HG02885 (cell line): Measurements from ENCODE around the gene IRGC.
A peak's percentile ranks its signal among the peaks of the same experiment; 100 is the strongest.
"Not testable (repeated sequence)": the region's sequence is repeated elsewhere in the genome, so short reads cannot be mapped to it uniquely, and the experiment has no call there.

Experiments
- ATAC-seq: cut with Tn5 transposase; IDR thresholded peaks from one replicate; pipeline ENCODE4 v1.9.1; 2021; ENCODE audit warnings: mild to moderate bottlenecking; ENCODE audit not compliant: unreplicated experiment, poor library complexity

Gene IRGC

DNA sequence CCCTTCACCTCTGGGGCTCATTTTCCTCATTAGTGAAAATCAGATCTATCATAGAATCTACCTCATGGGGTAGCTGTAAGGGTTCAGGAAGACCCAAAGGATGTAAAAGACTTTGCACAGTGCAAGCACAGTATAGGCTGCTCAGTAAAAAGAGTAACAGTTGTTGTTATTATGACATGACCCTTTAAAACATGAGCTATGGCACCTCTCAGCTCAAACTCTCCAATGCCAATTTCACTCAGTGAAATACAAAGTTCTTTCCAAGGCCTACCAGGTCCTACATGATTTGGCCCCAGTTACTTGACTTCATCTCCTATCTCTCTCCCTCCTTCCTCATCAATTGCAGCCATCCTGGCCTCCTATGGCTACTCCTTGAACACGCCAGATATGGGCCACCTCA lies 34.0 kb downstream of the IRGC start:
- no peak for ATAC-seq

DNA sequence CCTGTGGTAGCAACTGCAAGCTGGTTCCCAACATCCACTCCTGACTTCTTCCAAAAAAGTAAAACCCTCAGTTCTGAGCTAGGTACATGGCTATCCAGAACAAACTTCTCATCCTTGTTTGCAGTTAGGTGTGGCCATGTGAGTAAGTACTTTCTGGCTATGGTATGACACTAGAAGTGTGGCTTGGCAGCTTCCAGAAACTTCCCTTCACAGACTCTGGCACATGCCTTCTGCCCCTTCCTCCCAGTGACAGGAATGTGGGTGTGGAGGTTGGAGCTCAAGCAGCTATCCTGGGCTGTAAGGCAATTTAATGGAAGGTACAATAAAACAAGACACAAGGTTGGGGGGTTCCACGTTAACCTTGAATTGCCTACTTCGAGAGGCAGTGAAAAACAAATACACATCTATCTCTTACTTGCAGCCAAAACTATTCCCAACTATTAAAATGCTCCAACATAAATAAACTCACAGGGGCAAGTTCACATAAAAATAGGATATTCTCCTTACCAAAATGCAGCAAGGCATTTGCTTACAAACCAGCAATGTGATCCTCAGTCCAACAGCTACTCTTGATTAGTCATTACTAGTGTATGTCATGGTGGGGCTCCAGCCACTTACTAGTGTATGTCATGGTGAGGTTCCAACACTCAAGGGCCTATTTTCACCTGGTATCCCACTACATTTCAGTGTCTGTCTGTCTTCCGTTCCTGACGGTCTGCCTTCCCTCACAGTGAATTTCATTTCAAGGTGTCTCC lies 35.8 kb downstream of the IRGC start:
- no peak for ATAC-seq

DNA sequence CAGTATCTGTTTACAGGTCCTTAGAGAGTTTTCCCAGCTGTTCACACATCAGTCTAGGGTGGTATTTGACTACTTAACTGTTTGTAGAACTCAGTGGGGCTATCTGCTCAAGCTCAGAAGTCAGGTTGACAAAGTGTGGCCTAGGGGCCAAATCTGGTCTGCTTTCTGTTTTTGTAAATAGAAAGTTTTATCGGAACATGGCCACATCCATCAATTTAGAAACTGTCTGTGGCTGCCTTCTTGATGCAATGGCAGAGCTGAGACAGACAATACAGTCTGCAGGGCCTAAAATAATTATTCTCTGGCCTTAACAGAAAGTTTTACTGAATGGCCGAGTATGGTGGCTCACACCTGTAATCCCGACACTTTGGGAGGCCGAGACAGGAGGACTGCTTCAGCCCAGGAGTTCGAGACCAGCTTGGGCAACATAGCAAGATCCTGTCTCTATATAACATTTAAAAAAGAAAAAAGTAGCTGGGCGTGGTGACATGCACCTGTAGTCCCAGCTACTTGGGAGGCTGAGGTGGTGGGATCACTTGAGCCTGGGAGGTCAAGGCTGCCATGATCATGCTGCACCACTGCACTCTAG lies 36.5 kb downstream of the IRGC start:
- no peak for ATAC-seq

DNA sequence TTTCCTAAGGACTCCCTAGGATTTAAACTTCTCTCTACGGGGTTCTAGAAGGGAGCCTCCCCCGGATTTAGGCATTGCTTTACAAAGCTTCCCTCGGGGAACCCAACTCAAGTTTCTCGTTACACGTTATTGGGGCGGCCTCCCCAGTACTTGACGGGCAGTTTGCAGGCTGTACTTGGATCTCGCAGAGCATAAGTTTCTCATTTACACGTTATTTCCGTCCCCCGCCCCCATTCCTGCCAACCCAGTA lies 38.3 kb downstream of the IRGC start:
- ATAC-seq = no peak

DNA sequence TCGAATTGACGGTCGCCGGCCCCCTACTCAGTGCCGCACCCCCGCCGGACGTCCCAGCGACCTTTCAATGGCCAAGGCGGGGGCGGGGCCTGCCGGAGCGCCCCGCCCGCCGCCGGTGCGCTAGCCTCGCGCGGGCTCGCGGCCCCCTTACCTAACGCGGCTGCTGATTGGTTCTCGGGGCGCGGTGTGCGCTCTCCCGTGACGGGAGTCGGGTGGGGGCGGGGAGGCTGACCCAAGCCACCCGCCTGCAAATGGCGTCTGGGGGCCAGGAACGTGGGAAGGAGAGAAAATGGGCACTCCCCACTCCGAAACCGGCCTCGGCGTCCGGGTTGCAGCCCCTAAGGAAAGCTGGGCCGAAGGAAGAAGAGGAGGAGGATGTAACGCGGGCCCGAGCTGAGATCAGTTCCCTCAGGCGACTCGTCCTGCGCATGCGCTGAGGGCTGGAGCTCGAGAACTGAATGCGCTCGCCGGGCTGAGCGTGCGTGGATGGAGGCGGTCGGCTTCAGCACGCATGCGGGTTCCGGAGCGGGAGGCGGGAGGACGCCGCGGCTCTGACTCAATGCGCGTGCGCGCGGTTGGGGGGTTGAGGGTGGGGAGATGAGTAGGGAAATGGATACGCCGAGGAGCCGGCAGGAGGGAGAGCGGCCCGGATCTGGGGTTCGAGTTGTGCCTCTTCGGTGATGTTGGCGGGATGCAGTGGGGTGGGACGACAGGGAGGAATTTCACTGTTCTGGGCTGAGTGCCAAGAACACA lies 38.8 kb downstream of the IRGC start, which contains the start of gene SMG9:
Gene SMG9, minus strand, starts transcription at position 460 of the 753 bp plus-strand sequence. CDS start 4,221 bp downstream, outside the sequence.
- ATAC-seq = peak; percentile 67

DNA sequence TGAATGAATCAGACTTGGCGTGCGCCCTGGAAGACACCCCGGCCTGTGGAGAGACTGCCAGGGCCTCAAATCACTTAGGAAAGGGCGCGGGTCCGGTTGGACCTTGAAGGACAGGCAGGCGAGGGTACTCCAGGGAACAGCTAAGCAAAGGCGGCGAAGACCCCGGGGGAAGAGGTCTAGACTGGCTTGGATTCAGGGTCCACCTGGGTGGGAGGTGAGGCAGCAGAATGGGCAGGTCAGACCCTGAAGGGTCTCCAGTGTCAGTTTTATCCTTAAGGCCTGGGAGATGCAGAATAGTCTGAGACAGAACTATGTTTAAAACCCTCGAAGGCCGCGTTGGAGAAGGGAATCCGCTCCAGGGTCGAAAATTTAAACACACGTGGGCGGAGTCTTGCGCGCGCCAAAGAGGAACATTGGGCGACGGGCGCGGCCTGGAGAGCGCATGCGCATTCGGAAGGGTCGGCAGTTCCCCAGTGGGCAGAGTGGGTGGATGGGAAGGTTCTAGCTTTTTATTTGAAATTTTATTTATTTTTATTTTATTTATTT lies 39.5 kb downstream of the IRGC start:
- peak; percentile 27 for ATAC-seq

DNA sequence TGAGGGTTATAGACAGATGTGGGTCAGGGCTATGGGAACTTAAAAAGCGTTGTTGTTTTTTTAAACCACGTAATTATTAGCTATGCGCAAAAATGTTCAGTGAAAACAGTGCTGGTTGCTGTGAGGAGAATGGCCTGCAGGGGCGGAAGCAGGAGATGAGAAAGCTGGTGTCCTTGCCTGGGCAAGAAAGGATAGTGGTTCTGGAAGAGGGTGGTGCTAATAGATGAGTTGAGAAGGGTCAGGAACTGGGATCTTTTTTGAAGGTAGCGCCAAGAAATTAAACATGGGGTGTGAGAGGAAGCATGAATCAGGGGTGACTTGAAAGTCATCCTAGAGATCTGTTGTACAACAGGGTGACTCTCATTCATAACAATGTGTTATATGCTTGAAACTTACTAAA lies 43.6 kb downstream of the IRGC start:
- no peak for ATAC-seq

DNA sequence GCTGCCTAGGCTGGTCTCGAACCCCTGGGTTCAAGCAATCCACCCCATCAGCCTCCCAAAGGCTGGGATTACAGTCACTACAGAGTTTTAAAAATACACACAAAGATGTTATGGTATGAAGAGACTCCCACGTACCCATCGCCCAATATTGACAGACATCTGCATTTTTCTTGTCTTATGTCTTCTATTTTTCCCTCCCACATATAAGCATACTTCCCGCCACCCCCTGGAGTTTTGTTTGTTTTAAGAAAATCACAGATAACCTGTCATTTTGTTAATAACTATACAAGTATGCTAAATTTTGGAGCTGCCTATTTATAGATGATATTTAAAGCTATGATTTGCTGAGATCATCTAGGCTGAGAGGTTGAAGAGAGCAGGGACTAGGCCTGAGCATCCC lies 45.1 kb downstream of the IRGC start:
- no peak for ATAC-seq

DNA sequence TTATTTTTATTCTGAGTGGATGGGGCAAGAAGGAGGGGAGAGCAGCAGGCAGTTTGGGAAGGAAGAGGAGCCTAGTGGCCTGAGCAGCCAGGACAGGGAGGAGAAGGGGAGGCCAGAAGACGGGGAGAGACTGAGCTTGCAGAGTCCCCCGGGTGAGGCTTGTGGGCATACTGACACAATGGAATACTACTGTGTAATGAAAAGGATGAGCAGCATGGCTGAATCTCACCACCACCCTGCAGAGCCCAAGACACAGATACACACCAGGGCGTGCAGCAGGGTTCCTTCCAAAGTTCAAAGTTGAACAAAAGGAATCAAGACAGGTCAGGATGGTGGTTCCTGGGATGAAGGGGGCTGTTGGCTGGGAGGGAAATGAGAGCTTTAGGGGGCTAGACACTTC lies 46.9 kb downstream of the IRGC start:
- ATAC-seq = no peak

DNA sequence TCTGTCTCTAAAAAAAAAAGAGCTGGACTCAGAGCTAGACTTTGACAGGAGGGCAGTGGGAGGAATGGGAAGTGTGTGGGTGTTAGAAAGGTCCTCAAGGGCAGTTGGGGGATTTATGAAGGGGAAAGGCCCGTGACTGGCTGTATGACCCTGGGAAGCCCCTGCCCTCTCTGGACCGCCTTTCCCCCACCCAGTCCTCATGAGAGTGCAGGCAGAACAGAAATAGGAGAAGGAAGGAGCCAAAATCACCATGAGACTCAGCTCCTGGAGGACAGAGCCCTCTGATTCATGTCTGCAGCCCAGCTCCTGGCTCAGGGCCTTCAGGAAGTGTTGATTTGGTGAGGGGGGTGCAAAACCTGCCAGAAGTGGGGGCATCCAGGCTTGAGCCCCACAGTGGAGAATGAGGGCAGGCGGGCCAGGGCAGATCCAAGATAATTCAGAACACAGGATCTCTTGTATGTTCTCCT lies 47.6 kb downstream of the IRGC start:
- no peak for ATAC-seq

DNA sequence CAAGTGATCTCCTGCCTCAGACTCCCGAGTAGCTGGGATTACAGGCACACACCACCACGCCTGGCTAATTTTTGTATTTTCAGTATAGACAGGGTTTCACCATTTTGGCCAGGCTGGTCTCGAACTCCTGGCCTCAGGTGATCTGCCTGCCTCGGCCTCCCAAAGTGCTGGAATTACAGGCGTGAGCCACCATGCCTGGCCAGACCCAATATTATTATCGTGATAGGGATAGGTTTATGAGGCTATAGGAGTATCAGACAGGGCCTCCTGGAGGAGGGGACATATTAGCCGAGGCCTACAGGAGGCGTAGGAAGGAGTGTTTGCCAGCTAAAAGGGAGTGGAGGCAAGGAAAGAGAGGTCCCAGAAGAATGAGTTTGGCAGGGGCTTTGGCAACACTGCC lies 48.8 kb downstream of the IRGC start:
- not testable (repeated sequence) for ATAC-seq

DNA sequence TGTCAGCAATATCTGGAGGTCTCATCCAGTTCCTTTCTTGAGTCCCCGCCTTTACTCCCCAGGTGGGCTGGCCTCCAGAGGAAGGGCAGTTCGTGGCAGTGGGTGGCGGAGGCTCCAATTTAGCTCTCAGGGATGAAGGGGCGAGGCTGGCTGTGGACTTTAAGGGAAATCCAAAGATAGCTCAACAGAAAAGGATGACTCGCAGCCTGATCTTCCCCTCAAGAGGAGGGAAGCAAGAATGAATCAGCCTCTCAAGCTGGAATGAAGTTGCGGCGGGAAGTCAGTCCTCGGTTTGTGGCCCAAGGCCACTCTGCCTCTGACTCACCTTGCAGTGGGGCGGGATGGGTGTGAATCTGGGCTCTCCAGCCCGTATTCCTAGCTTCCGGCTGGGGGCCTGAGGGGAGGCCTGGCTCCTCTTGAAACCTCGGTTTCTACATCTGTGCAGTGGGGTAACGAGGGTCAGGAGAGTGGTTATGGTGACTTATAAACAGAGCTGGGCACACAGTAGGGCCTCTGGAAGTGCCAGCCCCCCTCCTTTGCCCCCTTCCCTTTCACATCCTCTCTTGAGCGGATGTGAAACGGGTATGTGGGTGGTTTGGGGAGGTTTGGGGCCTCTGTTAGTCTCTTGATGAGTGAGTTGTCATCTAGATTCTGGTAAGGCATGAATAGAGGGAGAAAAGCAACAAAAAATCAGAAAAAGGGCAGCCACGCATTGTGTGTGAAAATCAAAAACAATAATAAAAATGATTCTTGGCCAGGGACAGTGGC lies 49.4 kb downstream of the IRGC start:
- ATAC-seq = peak; percentile 73

DNA sequence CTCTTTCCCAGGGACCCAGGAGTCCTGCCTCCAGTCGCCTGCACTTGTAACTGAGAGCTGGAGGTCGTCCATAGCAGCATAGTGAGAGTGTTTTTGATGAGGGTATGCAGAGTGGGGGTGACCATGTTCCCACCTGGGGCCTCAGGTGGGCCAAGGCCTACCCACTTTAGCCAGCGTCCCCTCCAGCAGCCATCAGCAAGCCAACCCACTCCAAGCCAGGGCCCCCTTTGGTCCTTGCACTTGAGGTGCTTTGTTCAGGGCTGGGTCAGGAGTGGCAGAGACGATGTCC lies 50.8 kb downstream of the IRGC start:
- no peak for ATAC-seq

DNA sequence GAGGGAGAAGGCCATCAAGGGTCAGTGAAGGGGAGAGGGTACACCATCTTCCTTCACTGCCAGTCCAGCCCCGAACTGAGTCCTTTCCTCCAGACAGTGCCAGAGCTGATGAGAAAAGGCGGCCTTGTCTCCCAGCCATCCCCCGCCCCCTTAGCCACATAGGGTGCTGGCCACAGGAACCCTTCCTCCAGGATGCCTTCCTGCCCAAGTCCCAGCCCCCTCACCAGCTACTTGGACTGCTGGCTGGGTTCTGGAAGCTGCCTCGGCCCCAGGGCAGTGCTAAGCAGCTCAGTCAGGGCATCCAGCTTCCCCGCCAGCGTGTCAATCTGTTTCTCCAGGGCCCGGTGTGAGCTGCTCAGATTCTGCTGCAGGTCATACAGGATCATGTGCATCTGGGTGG lies 51.4 kb downstream of the IRGC start:
- ATAC-seq = no peak

DNA sequence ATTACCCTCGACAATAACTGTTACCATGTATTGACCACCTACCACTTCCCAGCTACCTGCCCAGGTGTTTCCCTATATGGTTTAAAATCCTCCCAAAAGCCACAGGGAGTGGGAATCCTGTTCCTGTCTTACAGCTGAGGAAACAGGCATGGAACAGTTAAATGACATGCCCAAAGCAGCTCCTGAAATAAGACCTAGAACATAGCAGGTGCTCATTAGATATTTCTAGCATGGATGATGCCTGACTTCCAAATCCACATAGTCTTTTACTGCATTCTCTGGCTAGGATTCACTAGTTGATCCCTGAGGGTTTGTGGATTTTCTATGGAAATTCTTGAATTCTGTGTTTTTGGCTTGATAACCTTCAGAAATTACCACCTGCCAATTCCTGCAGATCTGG lies 51.9 kb downstream of the IRGC start:
- no peak for ATAC-seq

DNA sequence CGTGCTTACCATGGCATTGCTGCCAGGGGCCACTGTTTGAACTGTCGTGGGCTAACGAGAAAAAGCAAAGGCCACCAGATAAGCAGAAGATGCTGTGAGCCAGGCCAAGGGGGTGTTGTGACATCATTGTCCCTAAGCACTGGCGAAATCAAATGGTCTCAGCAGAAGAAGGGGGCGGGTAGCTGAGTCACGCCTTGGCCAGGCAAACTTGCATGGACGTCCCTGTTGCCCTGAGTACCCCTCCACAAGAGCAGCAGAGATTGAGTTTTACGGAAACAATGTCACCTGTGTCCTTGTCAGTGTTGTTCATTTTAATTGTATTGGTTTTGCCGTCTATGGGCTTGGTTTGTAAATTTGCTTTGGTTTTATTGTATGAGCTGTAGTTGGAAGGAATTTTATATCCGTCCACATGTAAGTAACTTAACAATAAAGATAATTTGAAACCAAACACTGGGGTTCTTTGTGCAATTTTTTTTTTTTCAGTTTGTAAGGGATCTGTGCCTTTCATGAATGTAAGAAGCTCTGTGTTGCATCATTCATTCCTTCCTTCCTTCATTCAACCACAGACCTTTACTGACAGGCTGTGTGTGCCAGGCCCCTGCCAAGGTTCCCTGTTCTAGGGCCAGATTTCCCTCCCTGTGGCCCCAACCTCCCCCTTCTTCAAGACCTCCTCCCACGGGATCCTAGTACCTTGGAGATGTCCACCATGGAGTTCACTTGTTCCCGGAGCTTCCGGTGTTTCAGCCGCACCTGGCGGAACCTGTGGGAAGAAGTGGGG lies 52.6 kb downstream of the IRGC start:
- ATAC-seq = no peak

DNA sequence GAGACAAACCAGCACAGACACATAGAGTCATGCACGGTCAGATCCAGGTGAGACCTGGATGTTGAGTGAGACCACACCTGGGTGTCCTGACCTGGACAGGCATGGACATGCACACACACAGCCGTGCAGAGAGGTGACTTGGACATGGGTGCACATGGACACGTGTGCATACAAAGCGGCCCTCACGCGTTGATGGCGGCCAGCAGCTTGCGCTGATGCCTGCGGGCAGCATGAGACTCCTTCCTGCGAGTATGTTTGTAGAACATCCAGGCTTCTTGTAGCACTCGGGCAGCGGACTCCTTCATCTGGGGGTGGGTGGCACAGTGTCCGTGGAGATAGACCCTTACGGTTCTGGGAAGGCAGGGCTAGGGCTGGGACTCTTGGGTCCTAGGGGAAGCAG lies 53.4 kb downstream of the IRGC start:
- ATAC-seq = no peak
